ENCODE data around the gene RIC1.
"Not testable (repeated sequence)": the region's sequence is repeated elsewhere in the genome, so short reads cannot be mapped to it uniquely, and the experiment has no call there.

The RIC1 gene

GRCh38 chr9:5787759-5788302 lies 158.9 kb downstream of the RIC1 start:
- no peak for DNase-seq (ENCODE audit: low spot score)

- no peak for DNase-seq (ENCODE audit: low spot score)
Measured at GRCh38 chr9:5789489-5789888, 160.6 kb downstream of the RIC1 start.

- DNase-seq (ENCODE audit: low spot score), result no peak
Measured at GRCh38 chr9:5790923-5791322, 162.0 kb downstream of the RIC1 start.

GRCh38 chr9:5791870-5792269 lies 163.0 kb downstream of the RIC1 start:
- no peak for DNase-seq (ENCODE audit: low spot score)

GRCh38 chr9:5793812-5794211 lies 164.9 kb downstream of the RIC1 start:
- no peak for DNase-seq (ENCODE audit: low spot score)

- DNase-seq (ENCODE audit: low spot score), result no peak
Measured at GRCh38 chr9:5796298-5796697, 167.4 kb downstream of the RIC1 start.

- DNase-seq (ENCODE audit: low spot score), result no peak
Measured at GRCh38 chr9:5798581-5798980, 169.7 kb downstream of the RIC1 start.

- DNase-seq (ENCODE audit: low spot score), result peak; percentile 72
Measured at GRCh38 chr9:5799314-5799713, 170.4 kb downstream of the RIC1 start.

- not testable (repeated sequence) for DNase-seq (ENCODE audit: low spot score)
Measured at GRCh38 chr9:5800378-5800777, 171.5 kb downstream of the RIC1 start.

- DNase-seq (ENCODE audit: low spot score), result no peak
Measured at GRCh38 chr9:5800969-5801738, 172.2 kb downstream of the RIC1 start.

GRCh38 chr9:5801739-5802113 lies 172.8 kb downstream of the RIC1 start:
- no peak for DNase-seq (ENCODE audit: low spot score)

- DNase-seq (ENCODE audit: low spot score), result no peak
Measured at GRCh38 chr9:5805478-5805877, 176.6 kb downstream of the RIC1 start.

- DNase-seq (ENCODE audit: low spot score), result no peak
Measured at GRCh38 chr9:5811751-5812150, 182.8 kb downstream of the RIC1 start.

- no peak for DNase-seq (ENCODE audit: low spot score)
Measured at GRCh38 chr9:5813824-5814223, 184.9 kb downstream of the RIC1 start.

GRCh38 chr9:5815461-5815860 lies 186.6 kb downstream of the RIC1 start:
- DNase-seq (ENCODE audit: low spot score), result no peak

GRCh38 chr9:5817862-5818261 lies 189.0 kb downstream of the RIC1 start:
- no peak for DNase-seq (ENCODE audit: low spot score)

- no peak for DNase-seq (ENCODE audit: low spot score)
Measured at GRCh38 chr9:5818424-5819142, 189.7 kb downstream of the RIC1 start.

- DNase-seq (ENCODE audit: low spot score), result no peak
Measured at GRCh38 chr9:5819174-5819573, 190.3 kb downstream of the RIC1 start.

GRCh38 chr9:5820425-5820824 lies 191.5 kb downstream of the RIC1 start:
- DNase-seq (ENCODE audit: low spot score), result no peak

- peak; percentile 39 for DNase-seq (ENCODE audit: low spot score)
Measured at GRCh38 chr9:5825223-5825622, 196.3 kb downstream of the RIC1 start.
